Stimulated activated naive CD4-positive, alpha-beta T cell (primary cell): Measurements from ENCODE around the gene C3orf85.

ENCODE experiments used
- DNase-seq, 6 experiments: peaks; one replicate each; lab custom pipeline; 2025; lab: John Stamatoyannopoulos, UW

Gene C3orf85

GRCh38 chr3:109152320-109152719, 15.8 kb downstream of the C3orf85 start:
- no peak for DNase-seq

DNA sequence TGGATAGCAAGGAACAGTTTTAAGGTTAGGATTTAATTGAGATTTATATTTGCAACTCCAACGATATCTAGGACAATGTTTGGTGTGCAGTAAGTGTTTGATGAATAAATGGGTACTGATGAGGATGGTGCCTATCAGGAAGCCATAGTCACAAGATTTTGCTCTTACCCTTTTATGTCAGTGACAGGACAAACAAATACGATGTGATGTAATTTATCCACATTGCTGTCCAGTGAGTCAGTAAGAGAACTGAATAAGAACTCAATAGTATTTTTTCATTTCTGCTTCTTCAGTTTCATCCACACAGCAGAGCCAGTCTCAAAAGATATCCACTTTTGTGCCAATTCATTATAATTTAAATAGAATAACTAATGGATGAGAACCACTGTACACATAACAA, 18.5 kb downstream of the C3orf85 start:
- no peak for DNase-seq

GRCh38 chr3:109155828-109156227, 19.3 kb downstream of the C3orf85 start:
- DNase-seq = no peak

DNA sequence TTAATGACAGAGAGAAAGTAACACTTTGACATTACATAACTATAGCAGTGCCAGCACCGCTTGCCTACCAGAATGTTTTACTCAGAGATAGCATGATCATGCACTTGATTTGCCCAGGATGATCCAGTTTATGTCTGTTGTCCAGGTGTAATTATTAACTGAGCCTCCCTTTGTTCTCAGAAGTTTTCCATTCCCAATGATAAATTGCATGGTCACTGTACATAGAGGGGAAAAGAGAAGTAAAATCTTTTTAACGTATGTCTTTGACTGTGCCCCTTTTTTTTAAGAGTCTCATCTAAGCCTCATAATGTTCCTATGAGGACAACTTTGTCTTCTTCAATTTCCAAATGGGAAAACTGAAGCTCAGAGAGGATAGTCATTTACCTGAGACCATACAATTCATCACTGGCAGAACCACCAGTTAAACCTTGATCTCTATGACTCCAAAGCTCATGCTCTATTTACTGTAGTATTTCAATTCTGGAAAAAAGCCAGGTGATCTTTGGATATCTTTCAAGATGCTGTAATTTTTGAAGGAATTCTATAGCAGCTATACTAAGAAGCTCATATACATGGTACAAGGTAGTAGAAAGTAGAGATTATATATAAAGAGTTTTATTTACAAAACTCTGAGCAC, 25.1 kb downstream of the C3orf85 start:
- DNase-seq = no peak

- no peak for DNase-seq
Observed at GRCh38 chr3:109165905-109166304, 29.4 kb downstream of the C3orf85 start.

DNA sequence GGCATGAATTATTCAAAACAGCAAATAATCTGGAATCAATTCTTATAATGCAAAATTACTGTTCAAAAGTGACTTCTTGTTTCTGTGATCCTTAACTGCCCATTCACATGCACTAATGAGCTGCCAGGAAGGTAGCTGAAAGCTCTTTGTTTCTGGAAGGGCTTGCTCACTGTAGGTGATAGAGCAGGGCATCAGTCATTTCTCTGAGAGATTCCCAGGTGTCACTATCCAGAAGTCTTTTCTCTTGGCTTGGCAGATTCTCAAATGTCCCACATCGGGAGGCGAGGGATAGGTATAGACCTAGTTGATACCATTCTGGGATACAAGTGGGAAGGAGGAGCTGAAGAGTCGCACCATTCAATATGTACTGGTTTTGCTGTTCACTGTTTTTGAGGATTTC, 35.0 kb downstream of the C3orf85 start:
- no peak for DNase-seq

- DNase-seq = no peak
Observed at GRCh38 chr3:109175411-109175810, 38.9 kb downstream of the C3orf85 start.

- no peak for DNase-seq
Observed at GRCh38 chr3:109176726-109177125, 40.2 kb downstream of the C3orf85 start.

DNA sequence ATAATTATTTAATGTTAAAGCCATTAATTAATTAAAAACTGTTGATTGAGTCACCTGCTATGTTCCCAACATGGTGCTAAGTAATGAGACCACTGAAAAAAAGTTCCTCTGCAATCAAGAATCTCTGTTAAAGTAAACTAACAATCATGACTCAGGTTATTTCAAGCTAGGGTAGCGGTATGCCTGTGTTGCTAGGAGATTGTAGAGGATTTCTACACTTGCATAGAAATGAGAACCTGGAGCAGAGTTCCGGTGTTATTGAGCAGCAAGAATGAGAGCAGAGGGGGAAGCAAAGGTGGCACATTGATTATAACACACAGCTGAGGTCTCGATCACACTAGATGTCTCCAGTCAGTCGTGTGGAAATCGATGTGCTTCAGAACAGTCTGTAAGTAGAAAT, 41.4 kb downstream of the C3orf85 start:
- no peak for DNase-seq

- no peak for DNase-seq
Observed at GRCh38 chr3:109178708-109179107, 42.2 kb downstream of the C3orf85 start.

DNA sequence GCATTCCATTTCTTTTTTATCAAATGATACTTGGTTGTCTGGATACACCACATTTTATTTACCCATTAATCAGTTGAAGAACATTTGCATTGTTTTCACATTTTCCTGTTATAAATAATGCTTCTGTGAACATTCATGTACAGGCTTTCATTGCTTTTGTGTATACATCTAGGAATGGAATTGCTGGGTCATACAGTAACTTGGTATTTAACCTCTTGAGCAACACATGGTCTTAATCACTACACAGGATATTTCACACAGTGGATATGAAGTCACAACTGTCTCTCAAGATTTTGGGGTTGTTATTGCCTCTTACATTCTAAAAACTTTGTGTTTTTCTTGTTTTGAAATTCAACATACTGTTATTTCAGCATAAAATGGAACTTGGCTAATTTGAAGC, 48.2 kb downstream of the C3orf85 start:
- no peak for DNase-seq

GRCh38 chr3:109187390-109187789, 50.9 kb downstream of the C3orf85 start:
- DNase-seq = no peak

- DNase-seq = no peak
Observed at GRCh38 chr3:109188741-109189140, 52.2 kb downstream of the C3orf85 start.

- no peak for DNase-seq
Observed at GRCh38 chr3:109191421-109191820, 54.9 kb downstream of the C3orf85 start.

DNA sequence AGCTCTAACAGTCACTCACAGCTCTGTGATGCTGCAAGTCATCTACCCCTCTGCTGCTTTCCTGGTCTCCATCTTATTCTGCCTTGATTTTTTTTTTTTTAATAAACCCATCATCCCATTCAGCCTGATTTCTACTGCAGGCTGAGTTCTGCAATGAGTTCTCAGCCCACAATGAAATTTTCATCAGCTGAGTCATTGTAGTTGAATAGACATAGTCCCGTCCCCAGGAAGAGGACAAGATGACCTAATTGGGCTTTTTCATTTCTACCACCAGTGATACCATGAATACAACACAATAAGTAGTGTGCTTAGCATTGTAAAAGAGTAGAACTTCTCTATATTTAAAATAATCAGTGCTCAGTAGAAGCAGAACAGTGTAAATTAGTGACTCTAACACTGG, 59.3 kb downstream of the C3orf85 start:
- no peak for DNase-seq
